Measurements from ENCODE around the gene NAV2. TPM values are rescaled to one million over a fixed set of nuclear protein-coding genes. Genes with fewer than 3 reads are reported as not detected.

The NAV2 gene
- total and polyA plus RNA-seq, 2 donors from 2014 or later = 5.9 to 37.7 TPM

GRCh38 chr11:19879307-19880087 lies 166.9 kb downstream of the NAV2 start:
- Histone ChIP-seq H3K4me1 (ENCODE audit: control insufficient read depth in 2 of 3, insufficient read depth in 2 of 3, low read depth in 1 of 3, low read length in 3 of 3) (no peaks in the 10 kb centered on the region), H3K27ac (ENCODE audit: low read depth in 2 of 2, low read length in 2 of 2) (no peak overlapping the region), H3K4me3 (ENCODE audit: low read length in 3 of 3) (no peak overlapping the region), H3K9ac (ENCODE audit: low read length in 3 of 3) (no peak overlapping the region), H3K27me3 (ENCODE audit: control insufficient read depth, insufficient read depth, low read length) (no peaks in the 10 kb centered on the region), H3K36me3 (ENCODE audit: control insufficient read depth in 2 of 3, insufficient read depth in 3 of 3, low read length in 3 of 3) (no peaks in the 10 kb centered on the region), H3K9me3 (ENCODE audit: control insufficient read depth in 2 of 3, insufficient read depth in 1 of 3, low read length in 3 of 3) (no peaks in the 10 kb centered on the region)
- intact Hi-C loops (cut with DNase I) = no loop called here
- no peak for TF ChIP-seq CTCF (IDR thresholded peaks at IDR 0.05; ENCODE audit: borderline replicate concordance, extremely low read depth, insufficient read depth)
- FAIRE-seq (no peak), DNase-seq (no peak)

- FAIRE-seq (no peak), DNase-seq (no peak)
- H3K27me3 ChIP-seq (ENCODE audit: control insufficient read depth, insufficient read depth, low read length) = no peaks in the 10 kb centered on the region
- H3K27ac ChIP-seq (ENCODE audit: low read depth in 2 of 2, low read length in 2 of 2) = no peak overlapping the region
- no peaks in the 10 kb centered on the region for H3K36me3 ChIP-seq (ENCODE audit: control insufficient read depth in 2 of 3, insufficient read depth in 3 of 3, low read length in 3 of 3)
- no peaks in the 10 kb centered on the region for H3K4me1 ChIP-seq (ENCODE audit: control insufficient read depth in 2 of 3, insufficient read depth in 2 of 3, low read depth in 1 of 3, low read length in 3 of 3)
- intact Hi-C loops (cut with DNase I) = no loop called here
- no peaks in the 10 kb centered on the region for H3K9me3 ChIP-seq (ENCODE audit: control insufficient read depth in 2 of 3, insufficient read depth in 1 of 3, low read length in 3 of 3)
- H3K9ac ChIP-seq (ENCODE audit: low read length in 3 of 3) = no peak overlapping the region
- no peak overlapping the region for H3K4me3 ChIP-seq (ENCODE audit: low read length in 3 of 3)
- no peak for TF ChIP-seq CTCF (IDR thresholded peaks at IDR 0.05; ENCODE audit: borderline replicate concordance, extremely low read depth, insufficient read depth)
These were observed 167.4 kb downstream of the NAV2 start for GRCh38 chr11:19880088-19880345.

GRCh38 chr11:19881177-19881576 lies 168.5 kb downstream of the NAV2 start:
- Histone ChIP-seq H3K27me3 (ENCODE audit: control insufficient read depth, insufficient read depth, low read length) (no peaks in the 10 kb centered on the region), H3K9me3 (ENCODE audit: control insufficient read depth in 2 of 3, insufficient read depth in 1 of 3, low read length in 3 of 3) (no peaks in the 10 kb centered on the region), H3K27ac (ENCODE audit: low read depth in 2 of 2, low read length in 2 of 2) (no peak overlapping the region), H3K4me1 (ENCODE audit: control insufficient read depth in 2 of 3, insufficient read depth in 2 of 3, low read depth in 1 of 3, low read length in 3 of 3) (no peaks in the 10 kb centered on the region), H3K9ac (ENCODE audit: low read length in 3 of 3) (no peak overlapping the region), H3K4me3 (ENCODE audit: low read length in 3 of 3) (no peak overlapping the region), H3K36me3 (ENCODE audit: control insufficient read depth in 2 of 3, insufficient read depth in 3 of 3, low read length in 3 of 3) (no peaks in the 10 kb centered on the region)
- intact Hi-C loops (cut with DNase I) = no loop called here
- FAIRE-seq (no peak), DNase-seq (no peak)
- TF ChIP-seq CTCF (IDR thresholded peaks at IDR 0.05; ENCODE audit: borderline replicate concordance, extremely low read depth, insufficient read depth) = no peak

- intact Hi-C loops (cut with DNase I) = no loop called here
- no peaks in the 10 kb centered on the region for H3K27me3 ChIP-seq (ENCODE audit: control insufficient read depth, insufficient read depth, low read length)
- H3K9me3 ChIP-seq (ENCODE audit: control insufficient read depth in 2 of 3, insufficient read depth in 1 of 3, low read length in 3 of 3) = no peaks in the 10 kb centered on the region
- H3K27ac ChIP-seq (ENCODE audit: low read depth in 2 of 2, low read length in 2 of 2) = no peak overlapping the region
- no peak for TF ChIP-seq CTCF (IDR thresholded peaks at IDR 0.05; ENCODE audit: borderline replicate concordance, extremely low read depth, insufficient read depth)
- FAIRE-seq (no peak), DNase-seq (no peak)
- no peaks in the 10 kb centered on the region for H3K4me1 ChIP-seq (ENCODE audit: control insufficient read depth in 2 of 3, insufficient read depth in 2 of 3, low read depth in 1 of 3, low read length in 3 of 3)
- no peak overlapping the region for H3K4me3 ChIP-seq (ENCODE audit: low read length in 3 of 3)
- no peak overlapping the region for H3K9ac ChIP-seq (ENCODE audit: low read length in 3 of 3)
- H3K36me3 ChIP-seq (ENCODE audit: control insufficient read depth in 2 of 3, insufficient read depth in 3 of 3, low read length in 3 of 3) = no peaks in the 10 kb centered on the region
These were observed 169.7 kb downstream of the NAV2 start for GRCh38 chr11:19882356-19882755.

Measured in kidney (tissue), 14 donors.